PC-3 (cell line): ENCODE measurements around the gene CKAP4. TPM values are rescaled to one million over a fixed set of nuclear protein-coding genes. Genes with fewer than 3 reads are reported as not detected.
A peak's percentile ranks its signal among the peaks of the same experiment; 100 is the strongest.

Source experiments
- ATAC-seq: fragments of 200-7000 bp; cut with Tn5 transposase; 2 replicates; pipeline ENCODE4 v1.9.1; 2020; ENCODE audit warnings: mild to moderate bottlenecking, moderate library complexity
- BruUV-seq: library from RNA; stranded (reverse); fragments of 400-500 nt; replicated peaks from 2 replicates; lab custom pipeline; 2021; lab: Mats Ljungman, UMichigan
- CTCF ChIA-PET: fragments of 300-600 bp; sonication (Branson Sonifier 250); formaldehyde crosslinking; loops from one replicate; lab custom pipeline; 2022; ENCODE audit warnings: antibody characterized with exemption; lab: Charles Lee
- POLR2A ChIA-PET: fragments of 300-600 bp; sonication (Branson Sonifier 250); formaldehyde crosslinking; loops from one replicate; lab custom pipeline; 2022; ENCODE audit warnings: antibody characterized with exemption; ENCODE audit not compliant: unreplicated experiment; lab: Charles Lee
- DNase-seq: peaks from one replicate; pipeline ENCODE4 v3.0.0-alpha.2; 2015
- H2AFZ ChIP-seq: fragments of 300-600 bp; sonication (generic); 2 replicates; pipeline ENCODE4 v1.6.0; 2016; ENCODE audit warnings: antibody characterized with exemption, low read length
- H3F3A ChIP-seq: fragments of 300-600 bp; sonication (generic); one replicate; pipeline ENCODE4 v1.6.0; 2017; ENCODE audit warnings: antibody characterized with exemption, low read length, control low read depth, mild to moderate bottlenecking; ENCODE audit not compliant: unreplicated experiment
- H3K27ac ChIP-seq: fragments of 300-600 bp; sonication (generic); 2 replicates; pipeline ENCODE4 v1.5.1; 2016; ENCODE audit warnings: mild to moderate bottlenecking, low read length
- H3K27me3 ChIP-seq: fragments of 300-600 bp; sonication (generic); 2 replicates; pipeline ENCODE4 v1.6.1; 2016; ENCODE audit warnings: low read length, mixed read lengths
- H3K36me3 ChIP-seq: fragments of 300-600 bp; sonication (generic); 2 replicates; pipeline ENCODE4 v1.6.1; 2016; ENCODE audit warnings: low read depth, mixed run types, low read length, mixed read lengths
- H3K4me1 ChIP-seq: fragments of 300-600 bp; sonication (generic); 2 replicates; pipeline ENCODE4 v1.5.1; 2016; ENCODE audit warnings: low read length; ENCODE audit not compliant: insufficient read depth
- H3K4me2 ChIP-seq: fragments of 300-600 bp; sonication (generic); 2 replicates; pipeline ENCODE4 v1.6.0; 2016; ENCODE audit warnings: low read length
- H3K4me3 ChIP-seq: fragments of 300-600 bp; sonication (generic); 2 replicates; pipeline ENCODE4 v1.5.1; 2016; ENCODE audit warnings: mild to moderate bottlenecking, low read length, mixed read lengths
- H3K79me2 ChIP-seq: fragments of 300-600 bp; sonication (generic); 2 replicates; pipeline ENCODE4 v1.6.1; 2017; ENCODE audit warnings: low read length, mixed read lengths
- H3K9ac ChIP-seq: fragments of 300-600 bp; sonication (generic); 2 replicates; pipeline ENCODE4 v1.6.0; 2016; ENCODE audit warnings: mild to moderate bottlenecking, low read length
- H3K9me2 ChIP-seq: fragments of 300-600 bp; sonication (generic); replicated peaks from 2 replicates; pipeline ENCODE4 v1.6.1; 2016; ENCODE audit warnings: mixed run types, low read length, mixed read lengths
- H3K9me3 ChIP-seq: fragments of 300-600 bp; sonication (generic); 2 replicates; pipeline ENCODE4 v1.6.1; 2016; ENCODE audit warnings: low read length, mixed read lengths
- H4K20me1 ChIP-seq: fragments of 300-600 bp; sonication (generic); 2 replicates; pipeline ENCODE4 v1.6.1; 2016; ENCODE audit warnings: low read length, mixed read lengths
- CTCF ChIP-seq: fragments of 300-600 bp; sonication (generic); conservative IDR thresholded peaks from 2 replicates; pipeline ENCODE4 v1.5.1; 2017; ENCODE audit warnings: antibody characterized with exemption, low read depth, mild to moderate bottlenecking, low read length
- EZH2 ChIP-seq: fragments of 300-600 bp; sonication (generic); IDR thresholded peaks from one replicate; pipeline ENCODE4 v1.6.1; 2017; ENCODE audit warnings: antibody characterized with exemption, mild to moderate bottlenecking, low read length; ENCODE audit not compliant: unreplicated experiment
- EZH2phosphoT487 ChIP-seq: fragments of 300-600 bp; sonication (generic); IDR thresholded peaks from 2 replicates; pipeline ENCODE4 v1.6.1; 2018; ENCODE audit warnings: mild to moderate bottlenecking, antibody characterized with exemption, low read length, borderline replicate concordance
- intact Hi-C: fragments of 100-400 bp; cut with micrococcal nuclease; formaldehyde crosslinking; loops from 2 replicates; pipeline ENCODE4 v1.9.0; 2023
- total RNA-seq: library from RNA; depleted of rRNA; stranded (reverse); fragments of >200 nt; gene quantifications from 2 replicates; pipeline ENCODE4 v1.2.3, GENCODE V29; 2014

Gene CKAP4
- total RNA-seq, 1 experiment from 2014 or later = 76.3 TPM

GRCh38 chr12:106249411-106250135 is 1.8 kb upstream of the CKAP4 start:
- H3K9me2 ChIP-seq = no peaks in the 10 kb centered on the region
- no peaks in the 10 kb centered on the region for H3K9me3 ChIP-seq
- no peak overlapping the region for H3K27ac ChIP-seq
- no peak overlapping the region for H3K4me3 ChIP-seq
- ChIA-PET POLR2A (no interaction called here), CTCF (no interaction called here)
- TF ChIP-seq EZH2phosphoT487 (no peak), CTCF (no peak), EZH2 (no peak)
- DNase-seq = no peak
- H3F3A ChIP-seq = no peaks in the 10 kb centered on the region
- peaks cover 24% of the 10 kb centered on the region for H3K79me2 ChIP-seq
- no peak for ATAC-seq
- H2AFZ ChIP-seq = no peak overlapping the region
- no peak overlapping the region for H3K4me2 ChIP-seq
- H3K4me1 ChIP-seq = peaks cover 24% of the 10 kb centered on the region
- H3K36me3 ChIP-seq = no peaks in the 10 kb centered on the region
- H3K9ac ChIP-seq = no peak overlapping the region
- intact Hi-C loops = loop anchor here (5.0 kb wide), 2 partner anchors 93 to 108 kb away; partner anchors contain the start of gene POLR3B
- H3K27me3 ChIP-seq = no peaks in the 10 kb centered on the region
- BruUV-seq = no TSS peak
- peaks cover 7% of the 10 kb centered on the region for H4K20me1 ChIP-seq

GRCh38 chr12:106248846-106249371 is 1.1 kb upstream of the CKAP4 start:
- H2AFZ ChIP-seq = peak overlapping the region; percentile 96
- peaks cover 2% of the 10 kb centered on the region; the same call in 1 of the 2 replicates for H3K36me3 ChIP-seq
- ATAC-seq = 0 out of 2 replicates have a peak, but pooled peaks have one; percentile 0
- DNase-seq = peak; percentile 42
- peaks cover 7% of the 10 kb centered on the region for H4K20me1 ChIP-seq
- H3K4me3 ChIP-seq = peak overlapping the region; percentile 73
- no peaks in the 10 kb centered on the region for H3K9me3 ChIP-seq
- no TSS peak for BruUV-seq
- intact Hi-C loops = loop anchor here (1.0 to 5.0 kb wide), 3 partner anchors 38 to 108 kb away; partner anchors contain the start of gene POLR3B
- peaks cover 30% of the 10 kb centered on the region for H3K79me2 ChIP-seq
- peak overlapping the region; percentile 94 for H3K4me2 ChIP-seq
- peak overlapping the region; percentile 64 for H3K27ac ChIP-seq
- H3F3A ChIP-seq = no peaks in the 10 kb centered on the region
- no peaks in the 10 kb centered on the region for H3K9me2 ChIP-seq
- H3K27me3 ChIP-seq = no peaks in the 10 kb centered on the region
- ChIA-PET POLR2A (interaction anchor here (0.5 kb wide), 1 partner anchor 87 kb away, joined by 20 read pairs; no protein-coding TSS in a partner anchor), CTCF (no interaction called here)
- peak overlapping the region; percentile 85 for H3K9ac ChIP-seq
- H3K4me1 ChIP-seq = peaks cover 24% of the 10 kb centered on the region
- TF ChIP-seq EZH2phosphoT487 (no peak), EZH2 (no peak), CTCF (no peak)
